IMR-90 (cell line): ENCODE measurements around the gene CLCNKA.

ENCODE experiments used
- CEBPB ChIP-seq: IDR thresholded peaks from 2 replicates; pipeline ENCODE4 v1.6.1; 2012; ENCODE audit warnings: low read depth, low read length, improper control_type of control experiment
- CHD1 ChIP-seq: IDR thresholded peaks from 2 replicates; pipeline ENCODE4 v1.6.1; 2012; ENCODE audit warnings: low read depth, low read length, improper control_type of control experiment
- MAFK ChIP-seq: IDR thresholded peaks from 2 replicates; pipeline ENCODE4 v1.6.1; 2012; ENCODE audit warnings: low read depth, low read length, improper control_type of control experiment
- MAZ ChIP-seq: IDR thresholded peaks from 2 replicates; pipeline ENCODE4 v1.6.1; 2012; ENCODE audit warnings: low read depth, mild to moderate bottlenecking, low read length, improper control_type of control experiment, moderate library complexity, borderline replicate concordance
- MXI1 ChIP-seq: IDR thresholded peaks from 2 replicates; pipeline ENCODE4 v1.6.1; 2012; ENCODE audit warnings: low read depth, mild to moderate bottlenecking, low read length, moderate library complexity, borderline replicate concordance
- POLR2A ChIP-seq: IDR thresholded peaks from 2 replicates; pipeline ENCODE4 v1.6.1; 2012; ENCODE audit warnings: mild to moderate bottlenecking, low read depth, low read length
- RCOR1 ChIP-seq: IDR thresholded peaks from 2 replicates; pipeline ENCODE4 v1.6.1; 2012; ENCODE audit warnings: mild to moderate bottlenecking, low read length, improper control_type of control experiment; ENCODE audit not compliant: insufficient replicate concordance
- SMC3 ChIP-seq: fragments of 150-350 bp; IDR thresholded peaks from 2 replicates; pipeline ENCODE4 v1.6.1; 2016; ENCODE audit warnings: low read depth, mild to moderate bottlenecking, antibody characterized with exemption, low read length, moderate library complexity
- TF ChIP-seq, protein P1 (sequence below): conservative IDR thresholded peaks from 2 replicates; pipeline ENCODE4 v1.5.1; 2012; ENCODE audit warnings: mild to moderate bottlenecking, low read depth, low read length, improper control_type of control experiment
- TF ChIP-seq, protein P2 (sequence below): fragments of 150-350 bp; IDR thresholded peaks from 2 replicates; pipeline ENCODE4 v1.6.1; 2017; ENCODE audit warnings: mild to moderate bottlenecking, antibody characterized with exemption, low read length, low read depth

GRCh38 chr1:16048573-16049189, 26.8 kb downstream of the CLCNKA start:
- TF ChIP-seq POLR2A: no peak
- TF ChIP-seq, protein P1, sequence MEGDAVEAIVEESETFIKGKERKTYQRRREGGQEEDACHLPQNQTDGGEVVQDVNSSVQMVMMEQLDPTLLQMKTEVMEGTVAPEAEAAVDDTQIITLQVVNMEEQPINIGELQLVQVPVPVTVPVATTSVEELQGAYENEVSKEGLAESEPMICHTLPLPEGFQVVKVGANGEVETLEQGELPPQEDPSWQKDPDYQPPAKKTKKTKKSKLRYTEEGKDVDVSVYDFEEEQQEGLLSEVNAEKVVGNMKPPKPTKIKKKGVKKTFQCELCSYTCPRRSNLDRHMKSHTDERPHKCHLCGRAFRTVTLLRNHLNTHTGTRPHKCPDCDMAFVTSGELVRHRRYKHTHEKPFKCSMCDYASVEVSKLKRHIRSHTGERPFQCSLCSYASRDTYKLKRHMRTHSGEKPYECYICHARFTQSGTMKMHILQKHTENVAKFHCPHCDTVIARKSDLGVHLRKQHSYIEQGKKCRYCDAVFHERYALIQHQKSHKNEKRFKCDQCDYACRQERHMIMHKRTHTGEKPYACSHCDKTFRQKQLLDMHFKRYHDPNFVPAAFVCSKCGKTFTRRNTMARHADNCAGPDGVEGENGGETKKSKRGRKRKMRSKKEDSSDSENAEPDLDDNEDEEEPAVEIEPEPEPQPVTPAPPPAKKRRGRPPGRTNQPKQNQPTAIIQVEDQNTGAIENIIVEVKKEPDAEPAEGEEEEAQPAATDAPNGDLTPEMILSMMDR: no peak
- TF ChIP-seq, protein P2, sequence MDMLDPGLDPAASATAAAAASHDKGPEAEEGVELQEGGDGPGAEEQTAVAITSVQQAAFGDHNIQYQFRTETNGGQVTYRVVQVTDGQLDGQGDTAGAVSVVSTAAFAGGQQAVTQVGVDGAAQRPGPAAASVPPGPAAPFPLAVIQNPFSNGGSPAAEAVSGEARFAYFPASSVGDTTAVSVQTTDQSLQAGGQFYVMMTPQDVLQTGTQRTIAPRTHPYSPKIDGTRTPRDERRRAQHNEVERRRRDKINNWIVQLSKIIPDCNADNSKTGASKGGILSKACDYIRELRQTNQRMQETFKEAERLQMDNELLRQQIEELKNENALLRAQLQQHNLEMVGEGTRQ: no peak
- no peak for TF ChIP-seq CEBPB
- TF ChIP-seq MAZ: no peak; the same call in 1 of the 2 replicates
- TF ChIP-seq RCOR1: no peak
- TF ChIP-seq MAFK: no peak
- TF ChIP-seq CHD1: no peak
- TF ChIP-seq SMC3: no peak
- TF ChIP-seq MXI1: no peak
